ENCODE results near the gene EPHA3. TPM values are rescaled to one million over a fixed set of nuclear protein-coding genes. Genes with fewer than 3 reads are reported as not detected.

The EPHA3 gene
- total and polyA plus RNA-seq, 11 donors: 1.0 to 9.4 (median 3.5) TPM

- Histone ChIP-seq H3K9me3 (no peaks in the 10 kb centered on the region), H3K36me3 (no peaks in the 10 kb centered on the region), H3K27me3 (no peaks in the 10 kb centered on the region), H3K4me1 (no peaks in the 10 kb centered on the region), H3K4me3 (no peak overlapping the region), H3K27ac (no peak overlapping the region)
- intact Hi-C loops (cut with DNase I): no loop called here
- WGBS, 4 donors: 85 to 90% (median 88%) methylated on average over 1 of the region's 1 CpG
- DNase-seq: no peak
- ATAC-seq: no peak
- TF ChIP-seq, protein P1, sequence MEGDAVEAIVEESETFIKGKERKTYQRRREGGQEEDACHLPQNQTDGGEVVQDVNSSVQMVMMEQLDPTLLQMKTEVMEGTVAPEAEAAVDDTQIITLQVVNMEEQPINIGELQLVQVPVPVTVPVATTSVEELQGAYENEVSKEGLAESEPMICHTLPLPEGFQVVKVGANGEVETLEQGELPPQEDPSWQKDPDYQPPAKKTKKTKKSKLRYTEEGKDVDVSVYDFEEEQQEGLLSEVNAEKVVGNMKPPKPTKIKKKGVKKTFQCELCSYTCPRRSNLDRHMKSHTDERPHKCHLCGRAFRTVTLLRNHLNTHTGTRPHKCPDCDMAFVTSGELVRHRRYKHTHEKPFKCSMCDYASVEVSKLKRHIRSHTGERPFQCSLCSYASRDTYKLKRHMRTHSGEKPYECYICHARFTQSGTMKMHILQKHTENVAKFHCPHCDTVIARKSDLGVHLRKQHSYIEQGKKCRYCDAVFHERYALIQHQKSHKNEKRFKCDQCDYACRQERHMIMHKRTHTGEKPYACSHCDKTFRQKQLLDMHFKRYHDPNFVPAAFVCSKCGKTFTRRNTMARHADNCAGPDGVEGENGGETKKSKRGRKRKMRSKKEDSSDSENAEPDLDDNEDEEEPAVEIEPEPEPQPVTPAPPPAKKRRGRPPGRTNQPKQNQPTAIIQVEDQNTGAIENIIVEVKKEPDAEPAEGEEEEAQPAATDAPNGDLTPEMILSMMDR (IDR thresholded peaks at IDR 0.05): no peak
- no peak for TF ChIP-seq POLR2A (IDR thresholded peaks at IDR 0.05)
These were observed 143.3 kb downstream of the EPHA3 start for GRCh38 chr3:89250742-89251141.

DNA sequence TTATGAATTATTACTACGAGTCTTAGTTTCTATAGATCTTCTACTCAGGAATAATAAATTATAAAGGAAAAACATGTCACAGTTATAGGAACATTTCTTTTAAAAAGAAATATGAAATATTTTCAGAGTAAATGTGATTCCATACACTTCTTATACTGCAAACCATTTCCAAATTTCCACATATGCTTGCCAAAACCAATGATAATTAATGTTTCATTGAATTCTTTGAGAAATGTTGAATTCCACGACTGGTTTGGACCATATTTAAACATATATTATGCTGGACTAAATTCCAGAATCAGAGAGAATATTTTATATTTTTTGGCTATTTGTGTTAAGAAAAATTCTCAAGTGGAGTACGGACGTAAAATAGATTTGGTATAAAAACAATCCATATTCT lies 144.6 kb downstream of the EPHA3 start:
- no peaks in the 10 kb centered on the region for H3K27me3 ChIP-seq
- H3K4me3 ChIP-seq: no peak overlapping the region
- H3K4me1 ChIP-seq: no peaks in the 10 kb centered on the region
- 90 to 91% (median 91%) methylated on average over 4 of the region's 4 CpGs for whole genome bisulfite sequencing, 4 donors
- intact Hi-C loops (cut with DNase I): no loop called here
- no peaks in the 10 kb centered on the region for H3K36me3 ChIP-seq
- H3K9me3 ChIP-seq: no peaks in the 10 kb centered on the region
- no peak for TF ChIP-seq POLR2A (IDR thresholded peaks at IDR 0.05)
- TF ChIP-seq, protein P1 (IDR thresholded peaks at IDR 0.05): no peak
- no peak overlapping the region for H3K27ac ChIP-seq
- DNase-seq (no peak), ATAC-seq (no peak)

DNA sequence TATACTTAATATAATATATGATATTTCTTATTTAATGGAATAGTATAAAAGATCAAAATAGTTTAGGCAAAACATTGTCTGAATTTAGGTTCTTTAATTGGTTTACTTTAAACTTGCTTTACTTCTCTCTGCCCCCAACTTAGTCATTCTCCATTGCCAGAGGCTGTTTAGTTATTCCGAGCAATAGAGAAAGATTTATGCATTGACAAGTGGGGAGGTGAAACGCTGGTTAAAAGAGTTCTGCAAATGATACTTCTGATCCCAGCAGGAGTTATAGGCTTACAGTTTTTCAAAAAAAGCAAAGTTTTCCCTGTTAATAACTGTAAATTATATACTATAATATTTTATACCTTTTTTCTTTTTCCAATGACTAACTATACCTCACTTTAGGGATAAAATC lies 145.4 kb downstream of the EPHA3 start:
- WGBS, 4 donors: 89 to 94% (median 91%) methylated on average over 2 of the region's 2 CpGs
- H3K36me3 ChIP-seq: no peaks in the 10 kb centered on the region
- ATAC-seq: no peak

GRCh38 chr3:89256395-89256794 lies 149.0 kb downstream of the EPHA3 start:
- H3K36me3 ChIP-seq: no peaks in the 10 kb centered on the region
- intact Hi-C loops (cut with DNase I): no loop called here
- no peak overlapping the region for H3K27ac ChIP-seq
- no peaks in the 10 kb centered on the region for H3K27me3 ChIP-seq
- TF ChIP-seq, protein P1 (IDR thresholded peaks at IDR 0.05): no peak
- no peak for TF ChIP-seq POLR2A (IDR thresholded peaks at IDR 0.05)
- no peak overlapping the region for H3K4me3 ChIP-seq
- WGBS, 4 donors: 90 to 96% (median 92%) methylated on average over 7 of the region's 7 CpGs
- H3K4me1 ChIP-seq: no peaks in the 10 kb centered on the region
- no peaks in the 10 kb centered on the region for H3K9me3 ChIP-seq
- ATAC-seq (no peak), DNase-seq (no peak)

More for the DNA sequence above, 145.4 kb downstream of the EPHA3 start:
- no peaks in the 10 kb centered on the region for H3K9me3 ChIP-seq
- no peaks in the 10 kb centered on the region for H3K27me3 ChIP-seq
- H3K4me1 ChIP-seq: no peaks in the 10 kb centered on the region
- TF ChIP-seq, protein P1 (IDR thresholded peaks at IDR 0.05): no peak
- TF ChIP-seq POLR2A (IDR thresholded peaks at IDR 0.05): no peak
- intact Hi-C loops (cut with DNase I): no loop called here
- DNase-seq: no peak
- no peak overlapping the region for H3K4me3 ChIP-seq
- no peak overlapping the region for H3K27ac ChIP-seq
